CD4-positive, alpha-beta T cell treated with Interleukin-10 for 1 hour (primary cell): Measurements from ENCODE around the gene SPPL2B.
"Not testable (repeated sequence)": the region's sequence is repeated elsewhere in the genome, so short reads cannot be mapped to it uniquely, and the experiment has no call there.

ENCODE experiments used
- DNase-seq: peaks from one replicate; pipeline ENCODE4 v3.0.0-alpha.2; 2020

Gene SPPL2B

DNA sequence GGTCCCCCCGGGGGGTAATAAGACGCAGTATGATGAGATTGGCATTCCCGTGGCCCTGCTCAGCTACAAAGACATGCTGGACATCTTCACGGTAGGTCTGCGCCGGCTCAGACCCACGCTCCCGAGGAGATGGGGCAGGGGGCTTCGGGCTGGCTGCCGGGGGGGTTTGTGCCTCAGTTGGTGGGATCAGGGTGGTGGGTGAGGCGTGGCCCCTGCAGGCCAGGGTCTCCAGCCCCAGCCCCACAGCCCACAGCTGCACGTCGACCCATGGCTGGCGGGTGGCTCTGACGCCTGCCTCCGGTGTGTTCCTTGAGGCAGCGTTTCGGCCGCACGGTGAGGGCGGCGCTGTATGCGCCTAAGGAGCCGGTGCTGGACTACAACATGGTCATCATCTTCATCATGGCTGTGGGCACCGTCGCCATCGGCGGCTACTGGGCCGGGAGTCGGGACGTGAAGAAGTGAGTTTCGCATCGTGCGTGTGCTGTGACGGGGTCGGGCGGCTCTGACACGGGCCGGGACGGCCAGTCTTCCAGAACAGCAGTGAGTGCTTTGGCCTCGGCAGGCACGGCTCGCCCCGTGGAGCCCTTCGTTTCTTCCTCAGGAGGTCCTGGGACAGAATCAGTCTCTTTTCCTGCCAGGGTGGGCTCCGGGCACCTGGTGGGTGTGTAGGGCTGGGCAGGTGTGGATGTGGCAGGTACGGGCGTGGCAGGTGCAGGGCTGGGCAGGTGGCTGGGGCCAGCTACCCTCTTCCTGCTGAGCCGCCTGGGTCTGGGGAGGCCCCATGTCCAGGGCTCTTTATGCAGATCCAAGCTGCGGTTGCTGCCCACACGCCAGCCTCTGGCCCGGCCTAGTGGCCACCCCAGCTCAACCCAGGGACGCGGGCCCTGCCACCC is 10.5 kb downstream of the SPPL2B start:
- no peak for DNase-seq

DNA sequence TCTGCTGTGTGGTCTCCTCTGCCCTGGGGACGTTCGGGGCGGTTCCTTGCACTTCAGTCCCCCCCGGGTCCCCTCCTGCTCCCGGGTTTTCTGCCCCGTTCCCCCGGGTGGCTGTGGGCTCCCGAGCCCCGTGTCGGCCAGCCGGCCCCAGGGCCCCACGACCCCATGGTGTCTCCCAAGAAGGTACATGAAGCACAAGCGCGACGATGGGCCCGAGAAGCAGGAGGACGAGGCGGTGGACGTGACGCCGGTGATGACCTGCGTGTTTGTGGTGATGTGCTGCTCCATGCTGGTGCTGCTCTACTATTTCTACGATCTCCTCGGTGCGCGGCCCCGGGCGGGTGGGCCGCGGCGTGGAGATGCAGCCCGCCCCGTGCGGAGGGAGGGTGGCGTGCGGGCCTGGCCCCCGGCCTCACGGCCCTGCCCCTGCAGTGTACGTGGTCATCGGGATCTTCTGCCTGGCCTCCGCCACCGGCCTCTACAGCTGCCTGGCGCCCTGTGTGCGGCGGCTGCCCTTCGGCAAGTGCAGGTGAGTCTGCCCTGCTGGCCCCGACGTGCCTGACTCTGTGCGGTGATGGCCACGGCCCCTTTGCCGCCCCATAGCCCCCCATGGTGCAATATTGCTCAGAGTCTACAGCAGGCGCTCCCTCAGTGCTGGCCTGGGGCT is 11.3 kb downstream of the SPPL2B start:
- DNase-seq: no peak

DNA sequence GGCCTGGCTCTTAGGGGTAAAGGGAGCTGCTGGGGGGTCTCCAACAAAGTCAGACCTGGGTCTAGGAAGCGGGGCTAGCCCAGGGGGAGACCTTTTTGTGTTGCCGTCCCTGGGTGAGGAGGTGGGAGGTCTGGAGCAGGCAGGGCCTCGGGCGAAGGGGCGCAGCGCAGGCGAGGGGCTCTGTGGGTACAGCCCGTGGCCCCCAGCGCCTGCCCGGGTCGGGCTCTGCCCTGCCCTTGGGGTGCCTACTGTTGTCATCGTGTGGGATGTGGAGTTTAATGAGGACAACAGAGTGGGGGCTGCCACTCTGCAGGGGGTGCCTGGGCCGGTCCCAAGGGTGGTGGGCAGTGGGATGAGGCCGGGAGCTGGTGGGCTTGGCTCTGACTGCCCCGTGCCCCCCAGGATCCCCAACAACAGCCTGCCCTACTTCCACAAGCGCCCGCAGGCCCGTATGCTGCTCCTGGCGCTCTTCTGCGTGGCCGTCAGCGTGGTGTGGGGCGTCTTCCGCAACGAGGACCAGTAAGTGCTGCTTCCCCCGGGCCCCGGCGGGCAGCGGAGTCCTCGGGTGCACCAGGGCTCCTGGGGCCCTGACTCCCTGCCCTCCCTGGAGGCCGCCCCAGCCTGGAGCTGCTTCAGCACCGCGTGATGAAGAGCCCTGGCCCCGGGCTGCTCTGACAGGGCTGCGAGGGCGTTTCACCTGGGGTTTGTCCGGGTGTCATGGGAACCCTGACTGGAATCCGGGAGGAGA is 12.2 kb downstream of the SPPL2B start:
- no peak for DNase-seq

DNA sequence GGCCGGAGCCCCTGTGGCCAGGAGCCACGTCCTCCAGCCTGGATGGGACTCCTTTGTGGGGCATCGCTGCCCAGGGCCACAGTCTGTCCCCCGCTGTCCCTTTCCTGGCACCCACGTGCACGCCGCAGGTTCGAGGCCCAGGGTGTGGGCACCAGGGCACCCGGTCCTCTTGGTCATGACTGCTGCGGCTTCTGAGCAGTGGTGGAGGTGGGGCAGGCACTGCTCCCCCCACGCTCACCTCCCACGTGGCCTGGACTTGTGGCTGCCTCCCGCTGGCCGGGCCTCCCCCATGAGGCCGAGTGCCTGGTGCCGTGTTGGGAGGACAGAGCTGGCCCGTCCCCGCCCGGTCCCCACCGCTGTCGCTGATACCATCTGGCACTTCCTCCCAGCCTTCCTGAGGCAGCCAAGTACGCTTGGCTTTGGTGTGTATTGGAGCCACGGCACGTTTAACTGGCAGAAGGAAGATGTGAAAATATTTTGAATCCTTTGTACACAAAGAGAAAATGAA is 12.8 kb downstream of the SPPL2B start:
- no peak for DNase-seq

DNA sequence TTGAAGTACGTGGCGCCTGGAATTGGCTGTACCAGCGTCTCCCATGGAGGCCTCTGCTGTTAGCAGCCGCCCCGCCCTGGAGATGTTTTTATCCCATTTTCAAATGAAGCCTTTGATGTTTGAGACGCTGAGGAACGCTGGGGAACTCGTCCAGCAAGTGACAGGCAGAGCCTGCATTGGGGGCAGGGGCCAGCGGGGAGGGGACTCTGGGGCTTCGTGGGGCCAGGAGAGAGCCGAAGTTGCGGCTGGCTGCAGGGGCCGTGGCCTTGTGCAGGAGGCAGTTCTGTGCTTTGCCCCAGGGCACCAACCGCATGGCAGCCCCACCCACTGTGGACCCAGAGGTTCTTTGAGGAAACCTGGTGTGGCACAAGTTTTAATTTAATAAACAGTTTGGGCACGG is 13.5 kb downstream of the SPPL2B start:
- no peak for DNase-seq

DNA sequence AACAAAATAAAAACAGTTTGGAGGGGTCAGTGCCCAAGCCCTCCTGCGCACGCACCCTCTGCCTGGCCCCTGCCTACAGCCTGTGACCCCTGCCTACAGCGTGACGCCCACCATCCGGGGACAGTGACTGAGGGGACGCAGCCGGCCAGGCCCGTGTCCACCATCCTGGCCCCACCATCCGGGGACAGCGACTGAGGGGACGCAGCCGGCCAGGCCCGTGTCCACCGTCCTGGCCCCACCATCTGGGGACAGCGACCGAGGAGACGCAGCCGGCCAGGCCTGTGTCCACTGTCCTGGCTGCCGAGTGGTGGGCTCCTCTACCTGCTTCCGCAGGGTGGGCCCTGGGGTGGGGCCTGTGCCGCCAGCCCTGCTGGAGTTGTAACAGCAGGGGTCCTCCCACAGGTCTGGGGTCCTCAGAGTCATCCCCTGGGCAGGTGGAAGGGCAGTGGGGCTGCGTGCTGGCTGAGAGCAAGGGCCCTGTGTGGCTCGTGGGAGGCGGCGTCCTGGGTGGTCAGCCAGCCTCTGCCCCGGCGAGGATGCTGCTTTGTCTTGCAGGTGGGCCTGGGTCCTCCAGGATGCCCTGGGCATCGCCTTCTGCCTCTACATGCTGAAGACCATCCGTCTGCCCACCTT is 14.3 kb downstream of the SPPL2B start:
- no peak for DNase-seq

DNA sequence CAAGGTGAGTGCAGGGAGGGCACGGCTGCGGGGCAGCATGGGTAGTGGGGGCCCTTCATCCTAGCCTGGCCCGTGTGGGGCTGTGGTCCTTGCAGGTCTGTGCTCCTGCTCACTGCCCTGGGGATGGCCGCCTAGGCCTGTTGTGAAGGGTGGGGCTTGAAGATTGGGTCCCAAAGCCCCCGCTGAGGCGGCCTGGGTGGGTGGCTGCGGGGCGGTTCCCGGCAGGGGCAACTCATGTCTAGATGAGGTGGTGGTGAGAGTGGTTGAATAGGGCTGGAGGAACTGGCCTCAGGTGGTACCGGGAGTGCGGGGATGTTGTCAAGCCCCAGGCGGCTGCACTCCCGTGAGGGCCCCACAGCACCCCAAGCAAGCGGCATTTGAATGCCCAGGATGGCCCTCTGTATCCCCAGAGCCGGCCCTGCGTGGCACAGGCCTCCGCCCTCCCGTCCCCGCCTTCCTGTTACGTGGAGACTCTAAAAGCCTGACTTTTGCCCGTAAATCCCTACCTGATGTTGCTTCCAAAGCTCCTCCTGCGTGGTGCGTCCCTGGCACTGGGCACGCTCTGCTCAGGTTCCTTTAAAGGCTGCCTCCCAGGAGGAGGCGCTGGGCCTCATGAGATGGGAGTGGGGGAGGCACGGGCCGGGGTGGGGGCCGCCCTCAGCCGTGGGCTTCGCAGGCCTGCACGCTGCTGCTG is 15.0 kb downstream of the SPPL2B start:
- DNase-seq: no peak

DNA sequence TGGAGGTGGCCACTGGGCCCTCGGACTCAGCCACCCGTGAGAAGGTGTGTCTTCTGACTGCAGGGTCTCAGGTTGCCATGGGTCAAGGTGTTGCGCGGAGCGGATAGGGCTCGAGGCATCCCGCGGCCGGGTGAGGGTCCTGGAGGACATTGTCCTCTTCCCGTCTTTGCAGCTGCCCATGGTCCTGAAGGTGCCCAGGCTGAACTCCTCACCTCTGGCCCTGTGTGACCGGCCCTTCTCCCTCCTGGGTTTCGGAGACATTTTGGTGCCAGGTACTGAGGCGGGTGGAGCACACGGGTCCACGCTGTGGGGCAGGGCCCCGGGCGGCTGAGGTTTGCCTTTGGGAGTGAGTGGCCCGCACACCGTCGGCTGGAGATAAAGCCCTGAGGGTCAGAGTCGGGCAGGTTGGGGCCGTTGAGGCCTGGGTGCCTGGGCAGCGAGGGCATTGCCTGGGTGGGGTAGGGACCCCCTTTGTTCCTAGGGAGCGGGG is 15.9 kb downstream of the SPPL2B start:
- no peak for DNase-seq

DNA sequence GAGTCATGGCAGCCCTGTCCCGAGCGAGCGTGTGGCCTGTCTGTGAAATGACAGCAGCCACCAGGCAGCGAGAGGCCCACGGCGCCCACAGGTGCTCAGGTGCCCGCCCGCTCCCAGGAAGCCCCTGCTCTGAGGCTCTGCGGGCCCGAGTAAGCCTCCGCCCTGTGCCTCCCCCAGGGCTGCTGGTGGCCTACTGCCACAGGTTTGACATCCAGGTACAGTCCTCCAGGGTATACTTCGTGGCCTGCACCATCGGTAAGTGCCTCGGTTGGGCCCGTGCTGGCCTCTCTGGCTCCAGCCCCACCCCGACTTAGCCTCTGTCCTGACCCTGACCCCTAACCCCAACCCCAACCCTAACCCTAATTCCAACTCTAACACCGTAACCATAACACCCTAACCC is 16.6 kb downstream of the SPPL2B start:
- DNase-seq: no peak

DNA sequence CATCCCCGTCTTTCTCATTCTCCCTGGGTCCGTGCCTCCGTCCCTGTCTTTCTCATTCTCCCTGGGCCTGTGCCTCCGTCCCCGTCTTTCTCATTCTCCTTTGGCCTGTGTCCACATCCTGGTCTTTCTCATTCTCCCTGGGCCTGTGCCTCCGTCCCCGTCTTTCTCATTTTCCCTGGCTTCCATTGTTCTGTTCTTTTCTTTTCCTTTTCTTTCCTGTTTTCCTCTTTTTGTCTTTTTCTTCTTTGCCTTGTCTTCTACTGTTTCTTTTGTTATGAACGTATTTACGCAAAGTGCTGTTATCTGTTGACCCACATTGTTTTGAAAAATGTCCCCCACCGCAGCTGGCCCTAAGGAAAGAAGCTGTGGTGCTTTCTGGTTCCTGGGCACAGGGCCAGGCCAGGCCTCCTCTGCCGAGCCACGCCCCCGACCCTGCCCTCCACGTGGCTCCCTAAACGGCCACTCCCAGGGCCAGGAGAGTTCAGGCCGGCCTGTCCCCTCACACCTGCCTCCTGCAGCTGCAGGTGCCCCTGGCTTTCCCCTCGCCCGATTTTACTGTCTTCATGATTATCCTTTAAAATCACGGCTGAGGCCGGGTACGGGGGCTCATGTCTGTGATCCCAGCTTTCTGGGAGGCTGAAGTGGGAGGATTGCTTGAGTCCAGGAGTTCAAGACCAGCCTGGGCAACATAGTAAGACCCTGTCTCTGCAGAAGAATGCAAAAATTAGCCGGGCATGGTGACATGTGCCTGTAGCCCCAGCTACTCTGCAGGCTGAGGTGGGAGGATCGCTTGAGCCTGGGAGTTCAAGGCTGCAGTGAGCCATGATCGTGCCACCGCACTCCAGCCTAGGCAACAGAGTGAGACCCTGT is 17.5 kb downstream of the SPPL2B start:
- DNase-seq: no peak

DNA sequence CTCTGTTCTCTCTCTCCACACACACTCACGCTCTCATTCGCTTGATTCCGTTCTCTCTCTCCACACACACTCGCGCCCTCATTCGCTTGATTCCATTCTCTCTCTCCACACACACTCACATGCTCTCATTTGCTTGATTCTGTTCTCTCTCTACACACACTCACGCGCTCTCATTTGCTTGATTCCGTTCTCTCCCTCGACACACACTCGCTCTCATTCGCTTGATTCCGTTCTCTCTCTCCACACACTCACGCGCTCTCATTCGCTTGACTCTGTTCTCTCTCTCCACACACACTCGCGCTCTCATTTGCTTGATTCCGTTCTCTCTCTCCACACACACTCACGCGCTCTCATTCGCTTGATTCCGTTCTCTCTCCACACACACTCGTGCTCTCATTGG is 21.3 kb downstream of the SPPL2B start:
- DNase-seq: not testable (repeated sequence)

DNA sequence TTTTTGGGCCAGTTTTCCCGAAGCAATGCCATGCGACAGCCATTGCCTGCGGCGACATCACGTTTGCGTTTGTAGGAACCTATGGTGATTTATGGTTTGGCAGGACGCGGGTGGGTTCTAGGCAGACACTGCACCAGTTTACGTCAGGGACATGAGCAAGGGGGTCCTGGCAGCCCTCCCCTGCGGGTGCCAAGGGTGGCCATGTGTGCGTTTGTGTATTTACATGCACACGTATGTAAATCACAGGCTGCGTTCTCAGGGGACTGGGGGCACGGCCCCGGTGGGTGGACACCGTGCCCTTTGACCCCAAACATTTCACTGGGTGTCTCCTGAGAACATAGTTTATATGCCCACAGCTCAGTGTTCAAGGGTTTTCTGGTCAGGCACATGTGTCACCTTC is 22.2 kb downstream of the SPPL2B start:
- DNase-seq: no peak

DNA sequence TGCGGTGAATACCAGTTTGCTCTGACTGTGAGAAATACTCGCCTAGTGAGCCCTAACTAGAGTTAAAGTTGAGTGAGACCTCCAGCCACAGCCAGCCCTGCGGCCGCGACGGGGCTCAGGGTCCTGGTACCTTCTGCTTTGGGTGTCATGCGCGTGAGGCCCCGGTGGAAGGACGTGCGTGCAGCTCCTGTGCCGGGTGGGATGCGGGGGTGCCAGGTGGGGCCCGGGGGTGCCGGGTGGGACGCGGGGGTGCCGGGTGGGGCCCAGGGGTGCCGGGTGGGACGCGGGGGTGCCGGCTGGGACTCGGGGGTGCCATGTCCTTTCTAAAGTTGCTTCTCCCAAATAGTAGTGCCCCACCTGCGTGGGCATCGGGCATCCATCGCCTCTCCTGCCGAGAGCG is 23.1 kb downstream of the SPPL2B start:
- no peak for DNase-seq

DNA sequence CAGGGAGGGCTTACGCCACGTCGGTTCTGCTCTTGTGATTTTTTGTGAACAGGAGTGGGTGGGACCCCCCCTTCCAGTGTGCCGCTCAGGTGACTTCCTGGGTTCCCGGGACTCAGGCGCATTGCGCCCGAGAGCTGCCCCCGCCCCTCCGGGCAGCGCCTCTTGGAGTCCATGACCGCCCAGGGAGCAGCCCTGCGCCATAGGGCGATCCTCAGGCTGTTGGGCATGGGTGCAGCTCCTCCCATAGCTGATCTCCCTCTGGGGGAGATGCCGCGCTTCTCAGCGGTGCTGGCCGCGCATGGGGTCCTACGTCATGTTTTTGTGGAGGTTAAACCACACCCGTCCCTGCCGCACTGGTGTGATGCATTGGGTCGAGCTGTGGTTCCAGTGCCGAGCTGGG is 23.6 kb downstream of the SPPL2B start:
- DNase-seq: no peak

DNA sequence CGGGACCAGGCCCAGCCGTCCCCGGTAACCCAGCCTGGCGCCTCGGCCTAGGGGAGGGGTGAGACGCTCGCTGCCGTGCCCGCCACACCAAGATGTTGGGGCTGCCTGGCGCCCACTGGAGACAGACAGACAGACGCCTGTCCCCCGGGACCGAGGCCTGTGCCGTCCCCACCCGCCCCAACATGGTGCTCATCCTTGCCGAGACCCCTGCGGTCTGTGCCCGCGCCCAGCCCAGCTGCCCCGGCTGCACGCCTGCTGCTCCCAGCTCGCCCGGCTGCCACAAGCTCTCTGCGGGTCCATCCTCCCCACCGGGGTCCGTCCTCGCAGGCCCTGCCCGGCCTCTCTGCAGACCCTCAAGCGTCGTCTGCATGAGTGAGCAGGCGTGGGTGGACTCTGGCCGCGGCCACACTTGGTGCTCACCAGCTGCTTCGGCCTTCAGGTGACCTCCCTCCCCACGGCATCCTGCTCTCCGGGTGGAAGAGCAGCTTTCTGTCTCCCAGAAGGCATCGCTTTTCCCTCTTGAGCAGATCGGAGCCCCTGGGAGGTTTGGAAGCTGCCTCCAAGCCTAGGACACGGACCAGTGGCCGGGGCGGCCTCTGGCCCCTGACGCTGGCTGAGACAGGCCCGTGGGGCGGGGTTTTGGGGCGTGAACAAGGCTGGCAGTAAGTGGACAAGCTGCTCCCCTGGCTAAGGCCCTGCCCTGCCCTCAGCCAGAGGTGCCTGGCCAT is 24.8 kb downstream of the SPPL2B start:
- no peak for DNase-seq

DNA sequence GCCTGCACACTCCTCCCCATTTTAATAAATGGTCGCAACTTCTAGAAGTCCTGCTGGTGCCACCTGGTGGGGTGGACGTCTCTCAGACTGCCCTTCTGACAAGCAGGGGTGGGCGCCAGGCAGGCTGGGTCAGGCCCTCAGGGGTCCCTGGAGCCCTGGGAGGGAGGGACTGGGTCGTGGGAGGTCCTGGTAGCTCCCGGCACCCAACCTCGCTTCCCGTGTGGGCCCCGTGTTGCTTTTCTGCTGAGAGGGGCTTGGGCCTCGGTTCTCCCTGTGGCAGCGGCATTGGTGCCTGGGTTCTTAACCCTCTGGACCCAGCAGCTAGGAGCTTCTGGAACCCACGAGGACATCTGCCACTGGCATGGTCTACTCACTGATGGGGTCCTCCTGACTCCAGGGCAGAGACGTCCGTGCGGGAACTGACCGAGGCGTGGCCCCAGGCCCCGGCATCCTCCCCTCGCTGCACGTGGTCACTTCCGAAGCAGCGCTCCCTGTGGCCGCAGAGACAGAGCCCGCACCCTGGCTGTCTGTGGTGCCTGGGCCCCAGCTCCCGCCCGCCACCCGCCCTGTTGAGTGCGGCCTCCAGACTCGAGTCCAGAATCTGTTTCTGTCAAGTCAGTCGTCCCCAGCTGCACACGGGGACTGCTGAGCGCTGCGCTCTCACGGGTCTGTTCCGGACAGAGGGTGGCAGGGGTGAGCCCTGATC is 25.6 kb downstream of the SPPL2B start:
- no peak for DNase-seq

DNA sequence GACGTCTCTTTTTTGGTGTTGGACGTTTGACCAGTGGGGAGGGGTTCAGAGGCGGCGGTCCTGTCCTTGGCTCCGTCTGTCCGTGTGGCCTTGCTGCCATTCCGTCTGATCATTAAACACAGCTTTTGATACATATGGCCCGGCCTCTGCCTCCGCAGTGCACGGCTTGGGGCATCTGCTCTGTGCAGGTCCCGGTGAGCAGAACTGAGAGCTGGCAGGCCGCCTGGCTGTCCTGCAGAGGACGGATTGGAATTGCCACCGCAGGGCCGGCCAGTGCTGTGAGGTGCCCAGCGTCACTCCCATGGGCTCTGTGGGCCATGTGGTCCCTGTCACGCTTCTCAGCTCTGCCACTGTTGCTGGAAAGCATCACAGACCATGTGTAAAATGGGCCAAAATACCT is 26.2 kb downstream of the SPPL2B start:
- DNase-seq: no peak

DNA sequence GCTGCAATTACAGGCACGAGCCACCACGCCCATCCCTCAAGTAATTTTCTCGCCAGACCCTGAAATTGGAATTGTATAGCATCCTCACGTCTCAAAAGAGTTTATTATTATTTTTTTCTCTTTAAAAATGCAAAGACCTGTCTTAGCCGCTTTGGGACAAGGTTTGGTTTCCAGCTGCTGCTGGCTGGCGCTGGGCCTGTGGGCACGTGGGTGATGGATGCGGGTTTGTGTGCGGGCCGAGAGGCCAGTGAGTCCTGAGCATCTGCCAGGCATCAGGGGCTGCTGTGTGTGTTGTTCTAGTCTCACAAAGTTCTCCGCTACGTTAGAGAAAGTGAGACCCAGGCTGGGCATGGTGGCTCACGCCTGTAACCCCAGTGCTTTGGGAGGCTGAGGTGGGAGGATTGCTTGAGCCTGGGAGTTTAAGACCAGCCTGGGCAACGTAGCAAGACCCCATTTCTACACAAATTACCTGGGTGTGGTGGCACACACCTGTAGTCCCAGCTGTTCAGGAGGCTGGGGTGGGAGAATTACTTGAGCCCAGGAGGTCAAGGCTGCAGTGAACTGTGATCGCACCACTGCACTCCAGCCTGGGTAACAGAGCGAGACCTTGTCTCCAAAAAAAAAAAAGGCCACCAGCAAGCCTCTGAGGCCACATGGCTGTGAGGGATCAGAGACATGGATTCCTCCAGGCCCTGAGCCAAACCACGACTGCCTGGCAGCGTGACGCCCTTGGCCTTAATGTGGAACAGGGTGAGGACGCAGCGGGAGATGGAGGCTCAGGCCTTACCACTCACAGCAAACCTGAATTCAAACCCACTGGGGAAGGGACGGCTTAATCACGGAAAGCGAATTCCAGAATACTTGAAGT is 26.9 kb downstream of the SPPL2B start:
- no peak for DNase-seq
